Retinal pigment epithelial cell (primary cell): ENCODE results near the gene CCDC136.

Experiments
- DNase-seq: peaks from one replicate; pipeline ENCODE4 v3.0.0-alpha.2; 2010; ENCODE audit warnings: low read depth
- H3K4me3 ChIP-seq: 2 replicates; pipeline ENCODE4 v1.5.1; 2011; ENCODE audit warnings: mild to moderate bottlenecking, low read length, control low read depth, moderate library complexity
- TF ChIP-seq, protein P1 (sequence below): conservative IDR thresholded peaks from 2 replicates; pipeline ENCODE4 v1.5.1; 2011; ENCODE audit warnings: low read depth, low read length, control low read depth, inconsistent platforms

The CCDC136 gene

DNA sequence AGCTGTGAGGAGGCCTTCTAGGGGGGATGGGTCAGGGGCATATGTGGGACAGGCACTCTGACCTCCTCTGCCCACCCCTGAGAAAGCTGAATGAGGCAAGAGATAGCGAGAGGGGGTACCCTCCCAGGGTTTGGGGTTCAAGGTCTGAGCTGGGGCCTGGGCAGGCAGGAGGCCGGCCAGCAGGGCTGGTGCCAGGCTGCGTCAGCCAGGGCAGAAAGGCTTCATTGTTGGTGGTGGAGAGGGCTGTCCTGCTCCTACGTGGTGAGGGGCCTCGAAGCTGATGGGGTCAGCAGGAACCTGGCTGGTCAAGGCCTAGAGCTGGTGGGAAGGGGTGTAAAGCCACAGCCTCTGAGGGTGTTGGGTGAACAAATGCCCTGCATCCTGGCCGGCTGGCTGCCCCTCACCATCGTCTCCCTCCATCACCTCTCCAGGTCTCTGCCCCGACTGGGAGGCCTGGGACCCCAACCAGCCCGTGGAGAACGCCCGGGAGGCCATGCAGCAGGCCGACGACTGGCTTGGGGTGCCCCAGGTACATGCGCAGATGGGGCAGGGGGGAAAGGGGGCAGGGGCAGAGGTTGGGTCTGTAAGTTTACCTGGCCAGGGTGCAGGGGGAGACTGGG lies 45.1 kb downstream of the CCDC136 start:
- TF ChIP-seq, protein P1, sequence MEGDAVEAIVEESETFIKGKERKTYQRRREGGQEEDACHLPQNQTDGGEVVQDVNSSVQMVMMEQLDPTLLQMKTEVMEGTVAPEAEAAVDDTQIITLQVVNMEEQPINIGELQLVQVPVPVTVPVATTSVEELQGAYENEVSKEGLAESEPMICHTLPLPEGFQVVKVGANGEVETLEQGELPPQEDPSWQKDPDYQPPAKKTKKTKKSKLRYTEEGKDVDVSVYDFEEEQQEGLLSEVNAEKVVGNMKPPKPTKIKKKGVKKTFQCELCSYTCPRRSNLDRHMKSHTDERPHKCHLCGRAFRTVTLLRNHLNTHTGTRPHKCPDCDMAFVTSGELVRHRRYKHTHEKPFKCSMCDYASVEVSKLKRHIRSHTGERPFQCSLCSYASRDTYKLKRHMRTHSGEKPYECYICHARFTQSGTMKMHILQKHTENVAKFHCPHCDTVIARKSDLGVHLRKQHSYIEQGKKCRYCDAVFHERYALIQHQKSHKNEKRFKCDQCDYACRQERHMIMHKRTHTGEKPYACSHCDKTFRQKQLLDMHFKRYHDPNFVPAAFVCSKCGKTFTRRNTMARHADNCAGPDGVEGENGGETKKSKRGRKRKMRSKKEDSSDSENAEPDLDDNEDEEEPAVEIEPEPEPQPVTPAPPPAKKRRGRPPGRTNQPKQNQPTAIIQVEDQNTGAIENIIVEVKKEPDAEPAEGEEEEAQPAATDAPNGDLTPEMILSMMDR: no peak
- no peak overlapping the region for H3K4me3 ChIP-seq
- DNase-seq: no peak

DNA sequence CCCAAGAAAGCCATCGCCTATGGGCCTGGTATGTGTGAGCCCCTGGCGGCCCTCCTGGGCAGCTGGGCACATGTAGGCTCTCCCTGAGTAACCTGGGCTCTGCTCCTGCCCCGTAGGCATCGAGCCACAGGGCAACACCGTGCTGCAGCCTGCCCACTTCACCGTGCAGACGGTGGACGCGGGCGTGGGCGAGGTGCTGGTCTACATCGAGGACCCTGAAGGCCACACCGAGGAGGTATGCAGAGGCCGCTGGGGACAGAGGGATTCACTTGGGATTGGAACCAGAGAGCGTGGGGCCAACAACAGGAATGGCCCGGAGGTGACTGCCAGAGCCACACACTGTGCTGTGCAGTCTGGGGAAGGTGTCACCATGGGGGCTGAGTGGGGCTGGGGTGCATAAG lies 45.8 kb downstream of the CCDC136 start:
- TF ChIP-seq, protein P1: no peak
- no peak for DNase-seq

DNA sequence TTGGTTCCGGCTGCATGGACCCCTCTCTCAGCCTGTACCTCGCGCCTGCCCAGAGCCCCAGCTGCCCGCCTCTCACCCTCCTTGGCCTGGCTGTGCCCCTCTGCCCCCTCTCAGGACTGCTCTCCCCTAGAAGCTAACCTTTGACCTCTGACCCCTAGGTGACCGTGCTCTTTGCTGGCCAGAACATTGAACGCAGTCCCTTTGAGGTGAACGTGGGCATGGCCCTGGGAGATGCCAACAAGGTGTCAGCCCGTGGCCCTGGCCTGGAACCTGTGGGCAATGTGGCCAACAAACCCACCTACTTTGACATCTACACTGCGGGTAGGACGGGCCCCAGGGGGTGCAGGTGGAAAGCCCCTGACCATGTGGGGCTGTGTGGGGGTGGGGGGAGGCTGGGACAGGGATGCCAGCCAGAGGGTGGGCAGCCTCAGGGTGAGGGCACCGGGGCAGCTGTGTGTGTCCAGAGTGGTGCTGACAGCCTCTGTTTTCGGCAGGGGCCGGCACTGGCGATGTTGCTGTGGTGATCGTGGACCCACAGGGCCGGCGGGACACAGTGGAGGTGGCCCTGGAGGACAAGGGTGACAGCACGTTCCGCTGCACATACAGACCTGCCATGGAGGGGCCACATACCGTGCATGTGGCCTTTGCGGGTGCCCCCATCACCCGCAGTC lies 46.5 kb downstream of the CCDC136 start:
- no peak for DNase-seq
- no peak overlapping the region for H3K4me3 ChIP-seq
- TF ChIP-seq, protein P1: no peak

More for the DNA sequence above, 45.8 kb downstream of the CCDC136 start:
- H3K4me3 ChIP-seq: no peak overlapping the region

DNA sequence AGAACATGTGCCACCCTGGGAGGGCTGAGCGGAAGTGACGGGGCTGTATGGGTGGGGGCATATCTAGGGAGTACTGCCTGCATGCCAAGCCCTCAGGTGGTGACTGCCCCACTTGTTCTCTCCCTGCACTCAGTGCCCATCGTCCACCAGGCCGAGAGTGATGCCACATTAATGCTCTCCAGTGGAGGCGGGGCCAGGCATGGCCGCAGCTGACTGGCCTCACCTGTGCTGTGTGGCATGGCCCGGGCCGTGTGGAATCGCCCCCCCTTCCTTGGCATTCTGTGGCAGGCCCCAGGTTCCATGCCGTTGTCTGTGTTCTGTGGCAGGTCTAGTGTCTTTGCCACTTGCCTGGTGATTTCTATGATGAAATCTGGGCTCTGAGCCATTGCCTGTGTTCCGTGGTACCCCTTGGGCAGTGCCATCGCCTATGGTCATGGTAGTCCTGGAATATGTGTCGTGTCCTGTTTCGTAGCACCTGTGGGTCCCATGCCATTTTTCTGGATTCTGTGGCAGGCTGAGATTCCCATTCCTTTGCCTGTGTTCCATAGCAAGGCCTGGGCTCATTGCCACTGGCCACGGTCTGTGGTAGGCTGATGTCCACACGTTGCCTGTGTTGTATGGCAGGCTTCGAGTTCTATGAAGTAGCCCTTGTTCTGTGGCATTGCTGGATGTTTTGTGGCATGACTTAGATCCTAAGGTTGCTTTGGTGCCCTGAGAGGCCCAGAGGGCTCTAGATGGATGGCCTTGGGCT lies 47.4 kb downstream of the CCDC136 start:
- DNase-seq: no peak
- TF ChIP-seq, protein P1: no peak
- H3K4me3 ChIP-seq: no peak overlapping the region

DNA sequence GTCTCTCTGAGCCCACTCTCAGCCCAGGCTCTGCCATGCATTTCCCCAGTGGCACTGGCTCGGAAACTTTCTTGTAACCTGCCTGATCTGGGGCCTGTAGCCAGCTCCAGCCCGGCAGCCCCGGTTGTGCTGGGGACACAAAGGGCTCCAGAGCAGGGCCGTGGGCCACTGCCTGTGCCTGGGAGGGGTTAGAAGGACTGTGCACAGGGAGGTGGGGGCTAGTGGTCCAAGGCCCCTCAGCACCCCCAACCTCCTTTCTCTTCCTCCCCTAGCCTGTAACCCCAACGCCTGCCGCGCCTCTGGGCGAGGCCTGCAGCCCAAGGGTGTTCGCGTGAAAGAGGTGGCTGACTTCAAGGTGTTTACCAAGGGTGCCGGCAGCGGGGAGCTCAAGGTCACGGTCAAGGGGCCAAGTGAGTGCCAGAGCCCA lies 48.0 kb downstream of the CCDC136 start:
- DNase-seq: no peak
- TF ChIP-seq, protein P1: no peak
- no peak overlapping the region for H3K4me3 ChIP-seq

DNA sequence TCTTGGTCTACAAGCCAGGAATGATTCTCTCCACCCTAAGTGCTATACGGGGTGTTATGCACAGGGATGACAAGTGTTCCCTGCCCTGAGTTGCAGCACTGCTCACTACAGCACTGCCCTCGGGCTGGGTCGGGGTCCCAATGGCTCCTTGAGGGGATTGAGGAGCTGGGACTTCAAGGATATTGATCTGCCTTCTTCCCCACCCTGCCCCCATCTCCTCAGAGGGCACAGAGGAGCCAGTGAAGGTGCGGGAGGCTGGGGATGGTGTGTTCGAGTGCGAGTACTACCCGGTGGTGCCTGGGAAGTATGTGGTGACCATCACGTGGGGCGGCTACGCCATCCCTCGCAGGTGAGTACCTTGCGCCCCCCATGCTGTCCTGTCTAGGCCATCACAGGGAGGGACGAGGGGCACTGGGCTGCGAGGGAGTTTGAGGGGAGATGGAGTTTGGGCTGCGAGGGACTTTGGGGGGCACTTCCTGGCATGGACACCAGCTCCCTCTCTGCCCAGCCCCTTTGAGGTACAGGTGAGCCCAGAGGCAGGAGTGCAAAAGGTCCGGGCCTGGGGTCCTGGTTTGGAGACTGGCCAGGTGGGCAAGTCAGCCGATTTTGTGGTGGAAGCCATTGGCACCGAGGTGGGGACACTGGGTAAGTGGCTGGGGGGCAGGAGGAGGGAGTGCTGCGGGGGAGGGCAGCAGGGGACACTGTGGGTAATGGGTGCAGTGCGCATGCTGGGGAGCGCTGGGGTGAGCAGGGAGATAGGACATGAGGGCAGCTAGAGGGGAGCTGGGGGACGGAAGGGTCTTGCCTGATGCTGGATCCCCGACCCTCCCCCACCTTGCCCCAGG lies 48.8 kb downstream of the CCDC136 start:
- TF ChIP-seq, protein P1: no peak
- DNase-seq: no peak
- no peak overlapping the region for H3K4me3 ChIP-seq
